ENCODE data around the gene PTPRD. TPM values are rescaled to one million over a fixed set of nuclear protein-coding genes. Genes with fewer than 3 reads are reported as not detected.

Gene PTPRD
- total and polyA plus RNA-seq, 2 donors from 2014 or later, result 6.4 to 78.9 TPM

- Histone ChIP-seq H3K4me1 (ENCODE audit: control insufficient read depth in 2 of 3, insufficient read depth in 2 of 3, low read depth in 1 of 3, low read length in 3 of 3) (no peaks in the 10 kb centered on the region), H3K9me3 (ENCODE audit: control insufficient read depth in 2 of 3, insufficient read depth in 1 of 3, low read length in 3 of 3) (no peaks in the 10 kb centered on the region), H3K4me3 (ENCODE audit: low read length in 3 of 3) (no peak overlapping the region), H3K36me3 (ENCODE audit: control insufficient read depth in 2 of 3, insufficient read depth in 3 of 3, low read length in 3 of 3) (no peaks in the 10 kb centered on the region), H3K27me3 (ENCODE audit: control insufficient read depth, insufficient read depth, low read length) (no peaks in the 10 kb centered on the region), H3K9ac (ENCODE audit: low read length in 3 of 3) (no peak overlapping the region), H3K27ac (ENCODE audit: low read depth in 2 of 2, low read length in 2 of 2) (no peak overlapping the region)
- no peak for DNase-seq
- intact Hi-C loops (cut with DNase I), result no loop called here
- no peak for TF ChIP-seq CTCF (IDR thresholded peaks at IDR 0.05; ENCODE audit: borderline replicate concordance, extremely low read depth, insufficient read depth)
- no peak for FAIRE-seq
Measured at GRCh38 chr9:8901146-8901545, 1711.7 kb downstream of the PTPRD start.

GRCh38 chr9:8899511-8899910, 1713.3 kb downstream of the PTPRD start:
- no peaks in the 10 kb centered on the region for H3K4me1 ChIP-seq (ENCODE audit: control insufficient read depth in 2 of 3, insufficient read depth in 2 of 3, low read depth in 1 of 3, low read length in 3 of 3)
- H3K27ac ChIP-seq (ENCODE audit: low read depth in 2 of 2, low read length in 2 of 2), result no peak overlapping the region
- intact Hi-C loops (cut with DNase I), result no loop called here
- H3K36me3 ChIP-seq (ENCODE audit: control insufficient read depth in 2 of 3, insufficient read depth in 3 of 3, low read length in 3 of 3), result no peaks in the 10 kb centered on the region
- H3K9ac ChIP-seq (ENCODE audit: low read length in 3 of 3), result no peak overlapping the region
- no peak for FAIRE-seq
- no peak for DNase-seq
- H3K27me3 ChIP-seq (ENCODE audit: control insufficient read depth, insufficient read depth, low read length), result no peaks in the 10 kb centered on the region
- no peaks in the 10 kb centered on the region for H3K9me3 ChIP-seq (ENCODE audit: control insufficient read depth in 2 of 3, insufficient read depth in 1 of 3, low read length in 3 of 3)
- TF ChIP-seq CTCF (IDR thresholded peaks at IDR 0.05; ENCODE audit: borderline replicate concordance, extremely low read depth, insufficient read depth), result no peak
- H3K4me3 ChIP-seq (ENCODE audit: low read length in 3 of 3), result no peak overlapping the region

- intact Hi-C loops (cut with DNase I), result no loop called here
Measured at GRCh38 chr9:8895861-8896224, 1717.0 kb downstream of the PTPRD start.

More at GRCh38 chr9:8895861-8896224, 1717.0 kb downstream of the PTPRD start:
- Histone ChIP-seq H3K36me3 (ENCODE audit: control insufficient read depth in 2 of 3, insufficient read depth in 3 of 3, low read length in 3 of 3) (no peaks in the 10 kb centered on the region), H3K4me1 (ENCODE audit: control insufficient read depth in 2 of 3, insufficient read depth in 2 of 3, low read depth in 1 of 3, low read length in 3 of 3) (no peaks in the 10 kb centered on the region), H3K9ac (ENCODE audit: low read length in 3 of 3) (no peak overlapping the region), H3K27ac (ENCODE audit: low read depth in 2 of 2, low read length in 2 of 2) (no peak overlapping the region), H3K9me3 (ENCODE audit: control insufficient read depth in 2 of 3, insufficient read depth in 1 of 3, low read length in 3 of 3) (no peaks in the 10 kb centered on the region), H3K4me3 (ENCODE audit: low read length in 3 of 3) (peak overlapping the region in 1 of 3 donors; percentile 23), H3K27me3 (ENCODE audit: control insufficient read depth, insufficient read depth, low read length) (no peaks in the 10 kb centered on the region)
- DNase-seq (peak in 2 of 5 donors; percentile 81 to 83), FAIRE-seq (peak; percentile 84)
- peak; percentile 53 for TF ChIP-seq CTCF (IDR thresholded peaks at IDR 0.05; ENCODE audit: borderline replicate concordance, extremely low read depth, insufficient read depth)

Measured in kidney (tissue), 14 donors.